ENCODE results near the gene TAX1BP1.
"Not testable (repeated sequence)": the region's sequence is repeated elsewhere in the genome, so short reads cannot be mapped to it uniquely, and the experiment has no call there.

The TAX1BP1 gene

DNA sequence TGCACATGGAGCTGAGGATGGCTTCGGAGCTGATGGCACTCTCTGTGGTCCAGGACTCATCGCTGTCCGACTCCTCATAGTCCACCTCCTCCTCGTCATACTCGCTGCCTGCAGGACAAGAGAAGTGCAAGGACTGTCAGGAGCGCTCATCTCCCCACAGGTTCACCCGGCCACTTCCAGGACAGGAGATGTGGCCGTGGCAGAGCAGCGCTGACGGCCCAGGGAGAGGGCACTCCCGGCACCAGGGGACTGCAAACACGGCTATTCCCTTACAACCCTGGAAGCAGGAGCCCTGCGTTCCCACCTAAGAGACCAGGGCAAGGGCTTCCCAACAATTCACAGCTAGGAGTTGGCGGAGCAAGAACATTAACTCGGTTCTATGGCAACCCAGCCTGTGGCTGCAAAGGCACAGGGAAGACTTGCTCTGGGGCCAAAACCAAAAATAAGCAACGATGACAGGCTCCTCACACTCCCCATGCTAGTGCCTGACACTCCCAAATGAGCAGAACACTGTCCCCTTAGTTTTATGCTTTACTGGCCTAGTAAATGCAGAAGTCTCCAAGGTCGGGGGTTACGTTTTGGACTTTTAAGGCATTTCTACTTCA is 100.9 kb downstream of the TAX1BP1 start:
- H3K4me3 ChIP-seq (ENCODE audit: low read depth, low read length), result no peak overlapping the region

DNA sequence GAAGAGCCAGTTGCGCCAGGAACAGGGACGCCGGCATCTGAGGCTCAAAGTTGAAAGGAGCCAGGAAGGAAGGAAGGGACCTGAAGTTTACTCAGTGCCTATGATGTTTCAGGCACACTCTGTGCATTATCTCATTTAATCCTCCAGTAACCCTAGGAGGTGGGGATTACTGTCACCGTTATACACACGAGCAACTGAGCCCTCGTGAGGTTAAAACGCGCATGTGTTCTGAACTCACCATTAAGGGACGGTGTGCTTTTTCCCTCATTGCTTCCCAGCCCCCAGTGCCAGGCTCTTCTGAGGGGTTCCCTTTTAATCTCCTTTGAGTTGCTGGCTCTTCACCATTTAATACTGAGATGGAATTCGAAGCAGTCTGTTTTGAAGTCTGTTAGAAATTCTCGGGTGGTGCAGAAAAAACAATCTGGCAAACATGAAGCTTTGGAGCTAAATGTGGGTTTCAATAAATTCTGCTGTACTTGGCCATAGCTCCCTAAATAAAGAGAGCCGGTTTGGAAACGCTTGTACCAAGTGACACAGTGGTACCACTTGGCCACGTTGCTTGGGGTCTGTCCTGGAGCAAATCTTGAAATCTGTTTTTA is 102.2 kb downstream of the TAX1BP1 start:
- no peak overlapping the region for H3K4me3 ChIP-seq (ENCODE audit: low read depth, low read length)

DNA sequence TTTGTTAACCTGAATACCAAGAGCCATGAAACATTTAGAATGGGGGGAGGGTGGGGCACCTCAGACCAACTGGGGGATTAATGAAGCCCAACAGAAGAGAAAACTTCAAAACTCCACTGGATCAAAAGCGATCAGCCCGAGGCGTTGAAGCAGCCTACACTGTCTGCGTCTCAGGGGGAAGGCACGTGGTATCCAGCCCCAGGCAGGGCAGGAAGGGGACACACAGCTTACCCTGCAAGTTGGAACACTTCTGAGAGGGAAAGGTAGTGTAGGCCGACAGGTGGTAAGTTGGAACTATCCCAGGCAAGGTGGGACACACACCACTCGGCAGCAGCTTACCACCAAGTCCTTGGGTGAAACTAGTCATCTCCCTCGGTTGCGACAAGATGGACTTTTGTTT is 102.9 kb downstream of the TAX1BP1 start:
- no peak overlapping the region for H3K4me3 ChIP-seq (ENCODE audit: low read depth, low read length)

DNA sequence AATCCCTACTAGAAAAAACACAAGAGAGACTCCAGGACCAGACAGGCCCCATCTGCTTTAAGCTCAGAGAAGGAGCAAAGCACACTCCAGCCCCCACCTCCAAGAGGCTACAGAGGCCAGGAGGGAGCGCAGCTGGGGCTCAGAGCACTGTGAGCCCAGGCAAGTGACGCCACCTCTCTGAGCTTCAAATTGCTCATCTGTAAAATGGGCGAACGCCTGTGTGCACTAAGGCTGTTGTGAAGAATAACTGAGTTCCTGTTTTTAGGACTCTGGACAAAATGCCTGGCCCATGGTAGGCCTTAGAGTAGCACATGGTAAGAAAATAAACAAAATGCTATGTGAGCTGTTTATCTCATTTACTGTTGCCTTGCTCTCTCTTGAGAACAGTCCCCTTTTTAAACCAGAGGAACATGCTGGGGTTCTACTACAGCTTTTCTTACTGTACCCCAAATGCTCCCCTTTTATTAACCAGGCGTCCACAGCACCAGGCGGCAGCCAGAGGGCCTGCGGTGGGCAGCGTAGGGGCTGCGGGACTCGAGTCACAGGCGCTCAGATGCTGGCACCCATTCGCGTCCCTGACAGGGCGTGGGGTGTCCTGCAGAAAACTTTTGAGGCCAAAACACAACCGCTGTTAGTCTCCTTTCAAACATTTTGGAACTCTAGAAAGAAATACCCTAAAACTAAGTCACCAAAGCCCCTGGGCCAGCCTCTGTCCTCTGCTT is 103.8 kb downstream of the TAX1BP1 start:
- no peak overlapping the region for H3K4me3 ChIP-seq (ENCODE audit: low read depth, low read length)

DNA sequence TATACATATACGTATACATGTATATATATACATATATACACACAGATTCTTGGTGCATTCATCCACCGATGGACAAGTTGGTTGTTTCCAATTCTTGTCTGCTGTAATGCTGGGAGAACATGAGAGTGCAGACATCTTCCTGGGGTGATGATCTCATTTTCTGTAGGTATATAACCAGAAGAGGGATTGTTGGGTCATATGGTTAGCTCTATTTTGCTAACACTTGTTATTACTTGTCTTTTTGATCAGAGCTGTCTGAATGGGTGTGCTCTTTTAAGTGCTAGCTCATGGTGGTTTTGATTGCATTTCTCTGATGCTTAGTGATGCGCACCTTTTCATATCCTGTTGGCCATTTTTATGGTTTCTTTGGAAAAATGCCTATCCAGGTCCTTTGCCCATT is 106.4 kb downstream of the TAX1BP1 start:
- H3K4me3 ChIP-seq (ENCODE audit: low read depth, low read length), result no peak overlapping the region

DNA sequence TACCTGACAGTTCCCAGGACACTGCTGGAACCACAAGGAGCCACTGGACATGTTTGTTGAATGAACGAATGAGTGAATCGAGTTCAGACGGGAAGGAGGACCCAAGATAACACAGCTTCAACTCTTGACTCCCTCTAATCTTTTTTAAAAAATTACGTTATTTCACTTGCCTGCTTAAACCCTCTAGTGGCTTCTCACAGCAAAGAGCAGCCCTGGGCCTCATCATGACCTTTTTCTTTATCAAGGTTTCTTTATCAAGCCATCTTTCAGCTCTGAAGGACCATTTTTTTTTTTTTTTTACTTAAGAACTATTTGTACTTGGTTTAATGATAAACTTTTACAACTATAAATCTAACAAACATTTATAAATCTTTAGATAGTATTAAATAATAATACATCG is 110.6 kb downstream of the TAX1BP1 start:
- H3K4me3 ChIP-seq (ENCODE audit: low read depth, low read length), result no peak overlapping the region

DNA sequence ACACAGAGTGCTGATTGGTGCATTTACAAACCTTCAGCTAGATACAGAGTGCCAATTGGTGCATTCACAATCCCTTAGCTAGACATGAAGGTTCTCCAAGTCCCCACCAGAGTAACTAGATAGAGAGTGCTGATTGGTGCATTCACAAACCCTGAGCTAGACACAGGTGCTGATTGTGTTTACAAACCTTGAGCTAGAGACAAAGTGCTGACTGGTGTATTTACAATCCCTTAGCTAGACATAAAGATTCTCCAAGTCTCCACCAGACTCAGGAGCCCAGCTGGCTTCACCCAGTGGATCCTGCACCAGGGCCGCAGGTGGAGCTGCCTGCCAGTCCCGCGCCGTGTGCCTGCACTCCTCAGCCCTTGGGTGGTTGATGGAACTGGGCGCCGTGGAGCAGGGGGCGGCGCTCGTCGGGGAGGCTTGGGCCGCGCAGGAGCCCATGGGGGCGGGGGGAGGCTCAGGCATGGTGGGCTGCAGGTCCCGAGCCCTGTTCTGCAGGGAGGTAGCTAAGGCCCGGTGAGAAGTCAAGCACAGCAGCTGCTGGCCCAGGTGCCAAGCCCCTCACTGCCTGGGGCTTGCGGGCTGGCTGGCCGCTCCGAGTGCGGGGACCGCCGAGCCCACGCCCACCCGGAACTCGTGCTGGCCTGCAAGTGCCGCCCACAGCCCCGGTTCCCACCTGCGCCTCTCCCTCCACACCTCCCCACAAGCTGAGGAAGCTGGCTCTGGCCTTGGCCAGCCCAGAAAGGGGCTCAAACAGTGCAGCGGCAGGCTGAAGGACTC is 116.9 kb downstream of the TAX1BP1 start:
- H3K4me3 ChIP-seq (ENCODE audit: low read depth, low read length), result not testable (repeated sequence)

DNA sequence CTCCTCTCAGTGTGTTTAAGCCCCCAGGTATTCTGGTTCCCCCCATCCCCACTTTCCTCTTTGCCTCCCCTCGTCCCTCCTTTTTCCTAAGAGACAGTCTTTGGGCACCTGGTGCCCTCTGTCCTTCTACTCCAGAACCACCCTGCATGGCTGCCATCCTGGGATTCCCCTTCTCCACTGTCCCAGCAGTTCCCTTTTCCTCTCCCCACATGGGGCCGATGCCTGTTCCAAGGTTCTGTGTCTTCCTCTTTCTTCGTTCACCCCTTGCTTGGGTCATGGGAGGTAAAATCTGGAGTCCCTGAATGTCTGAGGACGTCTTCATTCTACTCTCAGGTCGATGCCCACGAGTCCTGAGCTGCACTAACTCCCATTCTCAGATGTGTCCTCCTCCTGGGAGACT is 120.8 kb downstream of the TAX1BP1 start:
- no peak overlapping the region for H3K4me3 ChIP-seq (ENCODE audit: low read depth, low read length)

DNA sequence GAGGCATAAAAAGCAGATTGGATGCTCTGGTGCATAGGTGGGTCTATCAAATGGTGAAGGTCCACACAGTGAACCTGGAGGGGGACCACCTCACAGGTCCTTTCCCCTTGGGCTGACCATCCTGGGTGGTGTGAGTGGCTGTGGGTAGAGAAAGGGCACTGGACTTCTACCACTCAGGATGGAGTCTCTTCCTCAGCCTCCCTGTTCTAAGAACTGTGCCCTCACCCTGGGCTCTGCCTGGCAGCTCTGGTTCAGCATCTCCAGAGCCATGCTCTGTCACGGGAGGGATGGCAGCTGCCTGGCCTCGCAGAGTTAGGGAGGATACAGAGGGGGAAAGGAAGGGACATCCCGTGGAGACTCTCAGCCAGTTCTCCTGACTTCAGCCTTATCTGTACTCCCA is 121.8 kb downstream of the TAX1BP1 start:
- H3K4me3 ChIP-seq (ENCODE audit: low read depth, low read length), result no peak overlapping the region

DNA sequence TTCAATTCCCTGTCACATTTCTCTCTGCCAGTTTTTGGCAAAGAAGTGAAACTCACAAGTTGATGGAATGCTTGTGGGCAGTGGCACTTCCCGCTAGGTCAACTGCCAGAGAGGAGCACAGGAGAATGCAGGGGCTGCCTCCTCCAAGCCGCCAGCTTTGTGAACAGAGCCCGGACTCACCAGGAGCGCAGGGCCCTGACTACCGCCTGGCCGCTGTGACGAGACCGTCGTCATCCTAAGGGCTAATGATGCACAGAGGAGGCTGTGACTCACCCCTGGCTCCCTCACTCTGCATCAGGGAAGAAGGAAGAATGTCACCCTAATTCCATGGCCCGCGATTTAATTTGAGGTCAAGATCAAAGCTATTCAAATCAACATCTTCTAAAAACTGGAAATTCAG is 123.9 kb downstream of the TAX1BP1 start:
- no peak overlapping the region for H3K4me3 ChIP-seq (ENCODE audit: low read depth, low read length)

DNA sequence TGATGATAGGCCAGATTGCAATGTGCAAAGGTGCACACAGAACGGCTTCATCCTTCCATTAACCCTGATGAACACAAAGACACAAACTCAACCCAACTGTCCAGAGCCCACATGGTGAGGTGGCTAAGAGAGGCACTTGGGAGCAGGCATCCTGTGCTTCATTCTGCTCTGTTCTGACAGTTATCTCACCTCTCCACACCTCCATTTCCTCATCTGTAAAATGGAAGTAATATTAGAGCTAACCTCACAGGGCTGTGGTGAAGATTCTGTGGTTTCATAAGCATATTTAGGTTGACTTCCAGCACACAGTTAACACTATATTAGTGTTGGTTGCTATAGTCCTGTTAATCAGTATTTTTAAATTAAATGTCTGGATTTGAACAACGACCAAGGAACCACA is 126.3 kb downstream of the TAX1BP1 start:
- H3K4me3 ChIP-seq (ENCODE audit: low read depth, low read length), result no peak overlapping the region

DNA sequence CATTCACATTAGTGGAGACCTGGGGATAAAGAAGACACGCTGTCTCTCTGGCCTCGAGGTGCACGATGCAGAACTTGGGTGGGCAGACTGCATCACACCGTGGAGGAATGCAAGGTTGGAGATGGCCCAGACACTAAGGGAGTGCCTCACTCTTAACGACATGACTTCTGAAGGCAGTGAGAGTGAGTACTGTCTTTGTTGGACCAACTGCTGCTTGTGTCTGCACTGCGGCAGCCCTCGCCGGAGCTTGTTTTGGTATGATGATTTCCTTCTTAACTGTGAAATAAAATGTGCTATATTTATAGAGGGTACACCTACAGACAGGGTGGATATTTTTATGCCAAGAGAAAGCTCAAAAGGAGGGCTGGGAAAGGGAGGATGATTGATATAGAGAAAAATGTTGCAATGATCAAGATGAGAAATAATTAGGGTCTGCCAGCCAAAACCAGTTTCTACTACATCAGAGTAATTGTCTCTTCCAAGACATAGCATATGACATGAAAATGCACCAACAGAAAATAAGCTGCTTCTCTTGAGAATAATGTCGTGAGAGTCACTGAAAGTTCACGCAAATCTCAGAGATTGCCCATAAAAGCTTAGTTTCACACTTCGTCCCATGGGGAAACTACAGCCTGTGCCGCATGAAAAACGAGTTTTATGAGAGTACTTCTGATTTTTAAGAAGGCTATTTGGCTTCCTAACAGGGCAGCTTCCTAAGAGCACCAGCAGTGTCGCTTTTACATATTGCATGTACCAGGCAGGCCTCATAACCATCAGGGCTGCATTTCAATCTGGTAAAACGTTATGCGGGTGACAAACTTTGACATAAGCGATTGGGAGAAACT is 127.1 kb downstream of the TAX1BP1 start:
- H3K4me3 ChIP-seq (ENCODE audit: low read depth, low read length), result no peak overlapping the region

DNA sequence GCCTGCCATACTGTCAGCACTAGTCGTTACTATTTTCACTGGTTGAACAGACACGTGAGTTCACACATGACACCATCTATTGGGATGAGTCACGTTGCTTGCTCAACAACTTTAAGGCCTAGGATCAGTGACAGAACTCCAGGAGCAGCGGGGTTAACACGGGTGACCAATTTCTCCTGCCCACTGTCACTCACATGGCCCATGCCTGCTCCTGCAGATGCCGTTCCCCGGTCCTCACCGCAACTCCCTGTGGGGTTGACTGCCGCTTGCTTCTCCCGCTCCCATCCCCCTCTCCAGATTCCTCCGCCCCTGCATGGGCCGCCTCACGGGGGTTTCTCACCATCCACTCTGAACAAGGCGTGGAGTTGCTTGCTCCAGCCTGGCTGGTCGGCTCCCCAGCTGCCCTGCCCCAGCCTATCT is 128.2 kb downstream of the TAX1BP1 start:
- no peak overlapping the region for H3K4me3 ChIP-seq (ENCODE audit: low read depth, low read length)

DNA sequence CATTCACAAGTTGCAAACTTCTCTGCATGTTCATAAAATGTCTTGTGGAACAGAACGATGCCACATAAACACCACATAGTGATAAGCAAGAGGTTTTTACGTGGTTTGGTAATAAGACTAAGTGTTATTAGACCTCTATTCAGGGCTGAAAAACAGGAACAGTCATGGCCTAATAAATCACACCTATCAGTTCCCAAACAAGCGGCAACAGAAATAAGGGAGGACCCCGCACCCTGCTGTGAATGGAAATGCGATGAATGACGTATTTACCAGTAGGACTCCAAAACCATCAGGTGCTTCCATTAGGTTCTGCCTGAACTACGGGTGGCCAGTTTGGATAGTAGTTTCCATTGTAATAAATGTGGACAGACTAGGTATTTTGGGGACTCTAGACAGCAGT is 129.1 kb downstream of the TAX1BP1 start:
- H3K4me3 ChIP-seq (ENCODE audit: low read depth, low read length), result no peak overlapping the region

DNA sequence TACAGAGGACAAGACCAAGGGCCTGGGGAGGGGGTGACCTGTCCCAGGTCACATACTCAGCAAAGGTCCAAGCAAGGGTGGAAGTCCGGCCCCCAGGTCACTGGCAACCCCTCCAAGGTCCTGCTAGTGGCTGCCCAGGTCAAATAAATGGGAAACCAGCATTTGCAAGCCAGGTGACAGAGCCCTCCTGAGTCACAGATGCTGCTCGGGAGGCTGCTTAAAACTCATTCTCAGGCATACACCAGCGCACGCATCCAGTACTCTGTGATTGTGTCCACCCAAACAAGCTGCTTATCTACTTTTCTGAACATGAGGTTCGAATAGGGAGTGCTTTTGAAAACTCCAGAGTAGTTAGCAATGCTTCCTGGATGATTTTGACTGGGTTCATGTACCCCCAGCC is 130.6 kb downstream of the TAX1BP1 start:
- no peak overlapping the region for H3K4me3 ChIP-seq (ENCODE audit: low read depth, low read length)

DNA sequence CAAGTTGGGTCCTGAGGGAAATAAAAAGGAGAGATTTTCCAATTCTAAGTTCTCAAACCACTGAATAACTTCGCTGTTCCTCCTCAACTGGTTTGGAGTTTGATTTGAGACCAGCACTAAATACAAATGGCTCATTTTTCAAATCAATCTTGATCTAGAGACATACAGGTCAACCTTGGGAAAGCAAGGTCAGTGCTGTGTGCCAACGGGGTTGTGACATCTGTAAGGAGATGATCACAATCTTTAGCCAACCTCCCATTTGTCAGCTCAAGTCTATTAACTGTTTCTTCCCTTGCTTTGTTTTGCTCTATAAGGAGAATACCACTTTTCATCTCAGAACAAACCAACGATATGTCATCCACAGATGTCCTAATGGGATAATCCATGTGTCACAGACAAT is 131.1 kb downstream of the TAX1BP1 start:
- H3K4me3 ChIP-seq (ENCODE audit: low read depth, low read length), result no peak overlapping the region

DNA sequence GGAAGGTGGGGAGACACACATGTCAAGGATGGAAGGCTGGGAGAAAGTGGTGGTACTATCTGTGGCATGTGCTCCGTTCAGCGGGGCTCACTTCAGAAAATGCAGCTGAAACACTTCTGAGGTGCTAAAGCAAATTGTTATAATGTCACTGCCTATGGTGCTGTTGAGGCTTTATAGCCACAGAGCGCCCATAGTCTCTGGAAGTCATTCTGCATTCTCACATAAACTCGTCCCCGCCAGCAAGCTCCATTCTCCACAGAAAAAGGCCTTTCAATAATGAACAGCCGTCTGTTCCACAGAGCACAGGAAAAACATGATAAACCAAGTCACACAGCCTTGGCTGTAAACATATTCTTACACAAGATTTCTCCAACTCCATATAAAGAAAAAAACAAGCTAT is 131.9 kb downstream of the TAX1BP1 start:
- H3K4me3 ChIP-seq (ENCODE audit: low read depth, low read length), result no peak overlapping the region

DNA sequence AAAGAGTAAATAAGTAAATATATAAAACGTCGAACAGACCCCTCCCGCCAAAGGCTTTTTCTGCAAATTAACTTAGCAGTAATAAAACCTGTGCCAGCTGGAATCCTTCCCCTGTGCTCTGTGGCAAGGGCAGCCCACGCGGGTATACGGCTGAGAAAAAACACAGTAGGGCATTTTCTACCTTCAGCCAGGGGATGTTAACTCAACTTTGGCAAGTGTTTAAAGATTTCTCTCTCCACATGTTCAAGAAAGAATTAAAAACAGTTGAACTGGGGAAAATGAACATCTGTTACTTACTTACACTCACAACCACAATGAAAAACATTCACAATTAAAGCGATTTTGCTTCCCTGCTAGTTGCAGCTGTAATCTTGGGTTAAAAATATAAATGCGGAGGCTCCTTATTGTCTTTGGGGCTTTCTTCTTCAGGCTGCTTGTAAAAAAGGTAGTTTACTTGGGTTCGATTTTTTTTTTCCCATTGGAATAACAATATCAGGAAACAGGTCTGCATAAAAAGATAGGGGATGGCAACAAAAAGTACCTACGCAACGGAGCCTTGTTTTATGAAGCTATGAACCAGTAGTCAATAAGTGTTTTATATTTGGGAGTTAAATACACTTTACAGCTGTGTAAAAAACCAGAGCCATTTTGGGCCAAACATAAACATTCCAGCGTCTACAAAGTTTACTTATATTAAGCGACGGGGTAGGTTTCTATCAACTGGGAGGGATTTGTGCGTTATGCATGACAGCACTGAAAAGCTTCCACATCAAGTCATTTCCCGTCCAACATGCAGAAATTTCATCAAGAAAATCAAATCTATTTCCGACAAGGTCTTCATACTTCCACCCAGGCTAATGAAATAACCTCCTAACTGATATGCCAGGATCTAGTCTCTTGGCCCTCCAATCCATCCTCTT is 132.7 kb downstream of the TAX1BP1 start:
- no peak overlapping the region for H3K4me3 ChIP-seq (ENCODE audit: low read depth, low read length)

DNA sequence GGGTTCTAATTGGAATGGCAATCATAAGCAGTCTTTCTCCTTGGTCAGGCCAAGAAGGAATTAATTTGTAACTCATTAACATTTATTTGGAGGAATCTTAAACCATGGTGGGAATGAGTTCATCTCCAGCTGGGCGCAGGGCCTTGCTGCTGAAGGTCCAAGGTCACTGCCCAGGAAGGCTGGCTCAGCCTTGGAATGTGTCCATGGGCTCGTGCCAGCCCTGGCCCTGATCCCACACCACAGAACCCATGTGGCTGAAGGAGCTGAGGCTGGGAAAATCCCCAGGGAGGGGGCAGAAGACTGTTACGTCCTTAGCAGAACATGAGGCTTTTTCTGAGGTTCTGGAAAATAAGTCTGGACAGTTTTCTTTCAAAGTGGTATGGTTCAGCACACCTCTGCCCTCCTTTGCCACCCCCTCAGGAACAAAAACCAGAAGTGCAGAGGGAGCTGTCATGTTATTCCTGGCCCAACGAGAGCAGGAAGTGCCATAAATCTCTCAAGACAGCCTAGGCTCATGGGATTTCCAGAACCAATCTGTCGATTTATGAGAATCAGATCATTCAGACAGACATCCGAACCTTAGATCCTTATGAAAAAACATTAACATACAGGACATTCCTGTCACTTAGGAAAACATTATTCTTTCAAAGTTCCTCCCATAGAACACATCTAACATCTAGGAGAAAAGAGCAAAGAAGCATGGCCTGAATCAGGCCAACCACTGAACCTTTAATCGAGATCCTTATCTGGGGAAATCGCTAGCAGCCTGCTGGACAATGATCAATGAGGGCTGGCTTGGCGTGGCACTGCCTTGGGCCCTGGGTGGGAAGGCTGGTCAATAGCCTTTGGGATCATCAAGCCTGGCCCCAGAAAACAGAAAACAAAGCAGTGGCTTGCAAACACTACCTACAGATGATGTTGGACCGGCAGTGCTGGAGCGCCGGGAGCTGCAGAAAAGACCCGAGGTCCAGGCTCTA is 134.3 kb downstream of the TAX1BP1 start:
- H3K4me3 ChIP-seq (ENCODE audit: low read depth, low read length), result no peak overlapping the region

Data from iPS-11a (cell line).